AG10803 (cell line): ENCODE measurements around the gene MYO3B.

Experiments used
- DNase-seq: peaks from one replicate; pipeline ENCODE4 v3.0.0; 2010; ENCODE audit warnings: low read depth
- H3K4me3 ChIP-seq: 2 replicates; pipeline ENCODE4 v1.5.1; 2011; ENCODE audit warnings: mild to moderate bottlenecking, low read length, control low read depth
- TF ChIP-seq, protein P1 (sequence below): conservative IDR thresholded peaks from 2 replicates; pipeline ENCODE4 v1.5.1; 2011; ENCODE audit warnings: mild to moderate bottlenecking, low read length, control low read depth, inconsistent platforms

MYO3B gene

DNA sequence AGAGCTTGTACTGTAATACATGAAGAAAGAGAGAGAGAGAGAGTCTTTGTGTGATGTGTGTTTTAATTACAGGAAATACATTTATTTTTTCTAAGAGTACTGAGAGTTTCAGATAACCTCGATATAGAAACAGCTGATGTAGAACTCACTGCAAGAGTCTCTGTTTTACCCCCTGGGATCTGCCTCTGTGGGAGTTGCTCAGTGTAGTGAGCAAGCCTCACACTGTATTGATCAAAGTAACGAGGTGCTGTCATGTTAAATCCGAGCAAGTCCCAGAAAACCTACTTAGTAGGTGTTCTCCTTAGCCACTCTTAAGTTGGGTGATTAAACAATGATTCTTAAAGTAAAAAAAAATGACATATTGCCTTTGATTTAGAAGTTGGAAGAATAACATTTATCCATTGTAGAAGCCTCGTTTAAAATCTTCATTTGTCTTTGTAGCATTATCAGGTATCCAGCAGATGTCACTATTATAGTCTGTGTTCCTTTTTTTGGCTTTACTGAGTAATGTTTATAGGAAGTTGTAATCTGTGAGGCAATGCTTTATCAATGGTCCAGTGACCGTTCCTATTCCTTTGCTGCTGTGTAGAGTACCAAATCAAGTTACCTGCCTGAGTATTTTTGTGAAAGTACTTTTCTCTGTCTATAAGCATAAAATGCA is 219.0 kb downstream of the MYO3B start:
- DNase-seq = peak; percentile 12
- TF ChIP-seq, protein P1, sequence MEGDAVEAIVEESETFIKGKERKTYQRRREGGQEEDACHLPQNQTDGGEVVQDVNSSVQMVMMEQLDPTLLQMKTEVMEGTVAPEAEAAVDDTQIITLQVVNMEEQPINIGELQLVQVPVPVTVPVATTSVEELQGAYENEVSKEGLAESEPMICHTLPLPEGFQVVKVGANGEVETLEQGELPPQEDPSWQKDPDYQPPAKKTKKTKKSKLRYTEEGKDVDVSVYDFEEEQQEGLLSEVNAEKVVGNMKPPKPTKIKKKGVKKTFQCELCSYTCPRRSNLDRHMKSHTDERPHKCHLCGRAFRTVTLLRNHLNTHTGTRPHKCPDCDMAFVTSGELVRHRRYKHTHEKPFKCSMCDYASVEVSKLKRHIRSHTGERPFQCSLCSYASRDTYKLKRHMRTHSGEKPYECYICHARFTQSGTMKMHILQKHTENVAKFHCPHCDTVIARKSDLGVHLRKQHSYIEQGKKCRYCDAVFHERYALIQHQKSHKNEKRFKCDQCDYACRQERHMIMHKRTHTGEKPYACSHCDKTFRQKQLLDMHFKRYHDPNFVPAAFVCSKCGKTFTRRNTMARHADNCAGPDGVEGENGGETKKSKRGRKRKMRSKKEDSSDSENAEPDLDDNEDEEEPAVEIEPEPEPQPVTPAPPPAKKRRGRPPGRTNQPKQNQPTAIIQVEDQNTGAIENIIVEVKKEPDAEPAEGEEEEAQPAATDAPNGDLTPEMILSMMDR = peak; percentile 47
- H3K4me3 ChIP-seq = no peak overlapping the region

DNA sequence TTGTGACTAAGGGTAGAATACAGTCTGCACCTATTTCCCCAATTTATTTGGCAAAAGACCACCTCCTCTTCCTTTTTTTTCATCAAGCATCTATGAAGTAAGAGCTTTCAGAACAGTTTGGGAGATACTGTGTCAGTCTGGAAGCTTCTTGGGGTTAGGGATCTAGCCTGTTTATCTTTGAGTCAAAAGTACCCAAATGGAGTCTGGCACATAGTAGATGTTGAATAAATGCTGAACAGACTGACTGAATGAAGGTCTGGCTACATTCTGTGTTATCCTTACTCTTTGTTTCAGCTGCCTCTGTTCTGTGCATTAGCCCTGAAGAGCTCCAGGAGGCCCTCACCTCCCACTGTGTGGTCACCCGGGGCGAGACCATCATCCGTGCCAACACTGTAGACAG is 223.2 kb downstream of the MYO3B start:
- TF ChIP-seq, protein P1 = no peak
- DNase-seq = no peak
- no peak overlapping the region for H3K4me3 ChIP-seq

DNA sequence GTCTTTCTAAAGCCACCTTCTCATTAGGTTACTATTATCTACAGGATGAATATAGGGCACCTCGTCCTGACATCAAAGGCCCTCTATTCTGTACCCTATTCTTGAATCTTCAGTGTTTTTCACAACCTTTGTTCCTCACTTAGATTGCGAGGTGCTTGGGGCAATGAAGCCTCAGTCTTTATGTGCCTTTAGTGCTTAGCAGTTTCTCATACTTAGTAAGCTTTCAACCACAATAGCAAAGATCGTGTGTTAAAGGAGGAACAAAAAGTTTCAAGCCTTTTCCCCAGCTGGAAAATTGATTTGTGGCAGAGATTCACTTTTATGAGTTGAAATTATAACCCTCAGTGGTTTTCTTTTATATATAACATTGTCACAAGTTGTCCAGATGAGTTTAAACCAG is 226.9 kb downstream of the MYO3B start:
- H3K4me3 ChIP-seq = no peak overlapping the region
- TF ChIP-seq, protein P1 = no peak
- DNase-seq = no peak

DNA sequence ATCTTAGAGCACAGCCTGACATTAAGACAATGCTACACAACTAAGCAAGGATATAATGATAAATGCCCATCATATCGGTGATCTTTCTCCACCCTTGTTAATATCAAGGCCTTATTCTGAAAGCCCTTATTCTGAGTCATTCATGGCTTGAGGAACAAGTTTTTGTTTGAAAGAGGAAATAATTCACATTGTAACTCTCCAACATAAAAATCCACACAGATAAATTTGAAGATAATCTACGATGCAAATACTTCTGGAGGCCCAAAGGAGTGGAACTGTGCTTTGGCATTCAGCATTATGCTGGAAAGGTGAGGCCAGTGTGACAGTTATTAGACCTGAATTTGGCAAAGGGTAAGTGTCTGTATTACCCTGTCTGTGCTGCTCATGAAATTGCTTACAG is 227.4 kb downstream of the MYO3B start:
- no peak overlapping the region for H3K4me3 ChIP-seq
- no peak for DNase-seq
- TF ChIP-seq, protein P1 = no peak

DNA sequence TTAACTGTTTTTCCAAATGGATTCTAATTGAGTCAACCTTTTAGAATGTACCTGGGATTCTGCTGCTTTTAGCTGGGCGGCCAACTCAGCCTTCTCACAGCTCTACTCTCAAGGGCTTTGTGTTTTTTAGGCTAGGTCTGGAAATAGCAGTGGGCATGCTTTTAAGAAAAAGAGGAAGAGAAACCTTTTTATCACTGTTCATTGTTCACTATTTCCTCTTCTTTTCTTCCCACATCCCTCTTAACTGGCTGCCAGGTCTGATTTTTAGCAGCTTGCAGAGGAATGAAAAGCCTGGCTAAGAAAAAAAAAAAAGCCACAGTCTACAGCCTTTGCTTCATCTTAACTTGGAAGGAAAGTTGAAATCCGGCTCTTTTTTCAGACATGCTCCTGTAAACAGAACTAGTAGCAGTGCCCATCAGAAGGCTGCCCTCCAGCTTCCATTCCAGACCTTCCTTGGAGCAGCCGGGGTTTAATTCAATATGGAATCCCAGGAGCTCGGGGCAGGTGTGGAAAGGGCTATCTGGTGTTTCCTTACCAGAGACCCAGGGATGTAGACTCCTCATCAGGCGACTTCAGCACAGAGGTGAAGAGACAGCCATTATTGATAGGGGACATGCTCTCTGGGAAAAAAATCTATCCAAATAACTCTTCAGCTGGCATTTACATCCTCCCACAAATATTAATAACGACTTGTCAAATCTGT is 230.7 kb downstream of the MYO3B start:
- no peak for DNase-seq
- TF ChIP-seq, protein P1 = no peak
- H3K4me3 ChIP-seq = no peak overlapping the region

DNA sequence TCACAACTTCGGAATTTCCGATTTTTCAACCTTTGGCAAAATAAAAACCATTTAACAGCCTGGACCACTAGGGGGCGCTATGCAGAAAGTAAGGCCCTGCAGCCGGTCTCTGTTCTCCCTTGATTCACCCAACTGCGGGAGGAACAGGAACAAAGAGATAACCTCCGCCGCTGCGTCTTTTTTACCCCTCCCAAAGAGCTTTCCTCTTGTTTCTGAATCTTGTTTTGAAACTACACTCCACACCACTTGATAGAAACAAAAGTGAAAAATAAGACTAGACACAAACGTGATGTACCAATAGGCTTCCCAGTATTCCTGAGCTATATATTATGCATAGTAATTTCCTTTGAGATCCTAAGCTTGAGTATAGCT is 231.2 kb downstream of the MYO3B start:
- DNase-seq = peak; percentile 67
- TF ChIP-seq, protein P1 = peak; percentile 80
- H3K4me3 ChIP-seq = no peak overlapping the region

DNA sequence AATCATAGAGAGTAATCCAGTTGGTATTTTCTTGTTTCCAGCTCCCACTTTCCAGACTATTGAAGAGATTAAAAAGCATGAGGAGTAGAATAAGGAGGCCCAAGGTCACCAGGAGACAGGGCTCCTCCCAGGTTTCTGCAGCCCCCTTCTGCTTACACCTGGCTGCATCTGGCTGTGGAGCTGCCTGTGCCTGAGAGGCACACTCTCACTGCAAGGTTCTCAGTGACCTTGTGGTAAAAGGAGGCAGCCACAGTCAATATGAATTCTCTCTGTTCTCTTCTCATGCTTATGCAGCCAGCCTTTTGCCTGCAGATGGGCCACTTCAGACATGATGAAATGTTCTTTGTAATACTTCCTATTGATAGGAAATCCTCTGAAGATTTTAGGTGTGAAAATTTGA is 233.7 kb downstream of the MYO3B start:
- DNase-seq = no peak
- no peak overlapping the region for H3K4me3 ChIP-seq
- TF ChIP-seq, protein P1 = no peak
